Cardiac fibroblast (primary cell): ENCODE results near the gene TMEM42.

Experiments used
- DNase-seq, 2 donors: peaks; one replicate each; pipeline versions ENCODE4 v3.0.0 to v3.0.0-alpha.2; 2010; ENCODE audit warnings: low read depth in 2 of 2
- H3K4me3 ChIP-seq, 2 donors: replicated peaks in 1 of 2; 1 replicate in 1 of 2; 2 replicates in 1 of 2; pipeline ENCODE4 v1.5.1; 2011; ENCODE audit warnings: low read depth in 2 of 2, low read length in 2 of 2, mild to moderate bottlenecking in 2 of 2, moderate library complexity in 1 of 2
- TF ChIP-seq, protein P1 (sequence below): IDR thresholded peaks from one replicate; pipeline ENCODE4 v1.5.1; 2011; ENCODE audit warnings: low read depth, mild to moderate bottlenecking, low read length, inconsistent platforms

The TMEM42 gene

GRCh38 chr3:44874308-44874707 is 12.6 kb downstream of the TMEM42 start, which contains the start of gene TGM4:
TGM4 (plus strand) TSS chr3:44874608; CDS start chr3:44874679, 71 bp downstream.
- TF ChIP-seq, protein P1, sequence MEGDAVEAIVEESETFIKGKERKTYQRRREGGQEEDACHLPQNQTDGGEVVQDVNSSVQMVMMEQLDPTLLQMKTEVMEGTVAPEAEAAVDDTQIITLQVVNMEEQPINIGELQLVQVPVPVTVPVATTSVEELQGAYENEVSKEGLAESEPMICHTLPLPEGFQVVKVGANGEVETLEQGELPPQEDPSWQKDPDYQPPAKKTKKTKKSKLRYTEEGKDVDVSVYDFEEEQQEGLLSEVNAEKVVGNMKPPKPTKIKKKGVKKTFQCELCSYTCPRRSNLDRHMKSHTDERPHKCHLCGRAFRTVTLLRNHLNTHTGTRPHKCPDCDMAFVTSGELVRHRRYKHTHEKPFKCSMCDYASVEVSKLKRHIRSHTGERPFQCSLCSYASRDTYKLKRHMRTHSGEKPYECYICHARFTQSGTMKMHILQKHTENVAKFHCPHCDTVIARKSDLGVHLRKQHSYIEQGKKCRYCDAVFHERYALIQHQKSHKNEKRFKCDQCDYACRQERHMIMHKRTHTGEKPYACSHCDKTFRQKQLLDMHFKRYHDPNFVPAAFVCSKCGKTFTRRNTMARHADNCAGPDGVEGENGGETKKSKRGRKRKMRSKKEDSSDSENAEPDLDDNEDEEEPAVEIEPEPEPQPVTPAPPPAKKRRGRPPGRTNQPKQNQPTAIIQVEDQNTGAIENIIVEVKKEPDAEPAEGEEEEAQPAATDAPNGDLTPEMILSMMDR = no peak
- no peak within 1 kb of the TSS for H3K4me3 ChIP-seq
- DNase-seq = no peak

DNA sequence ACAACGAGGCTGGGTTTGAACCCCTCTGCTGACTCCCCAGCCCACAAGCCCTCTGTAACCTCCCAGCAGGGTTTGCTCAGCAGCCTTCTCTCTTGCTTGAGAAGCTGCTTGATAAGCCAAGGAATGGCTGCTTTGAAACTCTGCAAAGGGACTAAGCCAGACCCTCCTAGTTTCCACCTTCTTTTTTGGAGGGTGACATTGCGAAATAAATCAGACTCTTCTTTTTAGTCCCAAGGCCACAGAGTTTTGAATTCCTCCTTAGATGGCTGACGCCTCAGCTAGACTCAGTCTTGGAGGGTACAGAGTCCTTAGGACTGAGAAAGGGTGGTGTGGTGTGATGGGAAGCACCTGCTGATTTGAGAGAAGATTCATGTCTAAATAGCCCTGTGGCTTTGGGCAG is 13.9 kb downstream of the TMEM42 start:
- no peak for DNase-seq
- TF ChIP-seq, protein P1 = no peak
- H3K4me3 ChIP-seq = no peak overlapping the region

DNA sequence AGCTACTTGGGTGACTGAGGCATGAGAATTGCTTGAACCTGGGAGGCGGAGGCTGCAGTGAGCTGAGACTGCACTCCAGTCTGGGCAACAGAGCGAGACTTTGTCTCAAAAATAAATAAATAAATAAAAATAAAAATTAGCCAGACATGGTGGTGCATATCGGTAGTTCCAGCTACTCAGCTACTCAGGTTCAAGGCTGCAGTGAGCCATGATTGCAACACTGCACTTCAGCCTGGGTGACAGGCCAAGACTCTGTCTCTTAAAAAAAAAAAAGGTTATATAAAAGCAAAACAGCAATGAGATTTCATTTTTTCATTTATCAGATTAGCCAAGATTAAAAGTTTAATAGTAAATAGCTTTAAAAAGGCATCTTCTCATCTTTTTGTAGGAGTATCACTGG is 15.6 kb downstream of the TMEM42 start:
- H3K4me3 ChIP-seq = no peak overlapping the region
- no peak for DNase-seq
- TF ChIP-seq, protein P1 = no peak

DNA sequence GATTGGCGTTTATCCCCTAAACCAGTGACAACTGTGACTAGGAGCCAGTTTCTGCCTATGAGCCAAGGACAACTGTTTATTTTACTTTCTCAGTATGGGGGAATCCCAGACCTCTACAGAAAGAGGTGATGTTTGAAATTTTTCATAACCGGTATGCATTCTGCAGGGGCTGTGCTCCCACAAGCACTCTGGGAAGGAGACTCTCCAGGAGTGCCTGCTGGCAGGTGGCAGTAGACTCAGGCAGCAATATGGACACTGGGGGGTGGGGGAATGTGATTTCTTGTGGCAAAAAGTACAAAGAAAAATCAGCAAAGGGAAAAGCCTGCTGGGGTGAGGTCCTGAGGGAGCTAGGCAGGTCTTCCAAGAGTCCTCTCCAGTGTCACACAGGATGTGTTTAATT is 18.6 kb downstream of the TMEM42 start:
- TF ChIP-seq, protein P1 = no peak
- DNase-seq = no peak
- no peak overlapping the region for H3K4me3 ChIP-seq

- TF ChIP-seq, protein P1 = peak; percentile 7
- peak in 1 of 2 donors; percentile 31 for DNase-seq
- H3K4me3 ChIP-seq = no peak overlapping the region
These were observed 21.7 kb downstream of the TMEM42 start for GRCh38 chr3:44883213-44883955.

- DNase-seq = peak; percentile 95 to 99
- TF ChIP-seq, protein P1 = no peak
- no peak overlapping the region for H3K4me3 ChIP-seq
These were observed 22.3 kb downstream of the TMEM42 start for GRCh38 chr3:44883999-44884431.

DNA sequence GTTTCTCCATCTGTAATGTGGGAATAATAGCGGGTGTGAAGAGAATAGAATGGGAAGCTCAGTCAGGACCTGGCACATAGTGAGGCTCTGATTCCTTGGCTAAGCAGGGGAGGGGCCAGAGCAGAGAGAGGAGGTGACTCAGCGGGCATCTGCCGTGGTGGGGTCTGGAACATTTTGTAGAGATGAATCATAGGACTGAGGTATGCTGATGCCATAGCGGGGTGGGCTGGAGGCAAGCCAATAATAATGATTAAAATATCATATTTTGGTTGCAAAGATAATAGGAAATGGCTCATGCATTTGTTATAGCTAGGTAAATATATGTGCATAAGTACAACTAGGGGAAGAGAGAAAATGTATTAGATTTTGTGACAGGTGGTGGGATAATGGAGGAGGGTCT is 23.9 kb downstream of the TMEM42 start:
- no peak overlapping the region for H3K4me3 ChIP-seq
- TF ChIP-seq, protein P1 = no peak
- peak; percentile 94 to 99 for DNase-seq
